K562 (cell line): Measurements from ENCODE around the gene FTO. TPM values are rescaled to one million over a fixed set of nuclear protein-coding genes. Genes with fewer than 3 reads are reported as not detected.

Source experiments
- ATAC-seq: fragments of 200-7000 bp; cut with Tn5 transposase; 3 replicates; pipeline ENCODE4 v1.9.1; 2020; ENCODE audit warnings: moderate library complexity
- BruUV-seq: library from RNA; stranded (reverse); fragments of 400-500 nt; replicated peaks from 2 replicates; lab custom pipeline; 2021; lab: Mats Ljungman, UMichigan
- CTCF ChIA-PET: fragments of 300-600 bp; formaldehyde crosslinking; extraction: SDS; loops from one replicate; lab custom pipeline; 2021; ENCODE audit warnings: low intra/inter-chr PET ratio; lab: Yijun Ruan, JAX
- POLR2A ChIA-PET: fragments of 300-600, 350-650 bp; sonication (Branson Sonifier 250); formaldehyde crosslinking; extraction: SDS; loops from one replicate; lab custom pipeline; 2021; ENCODE audit warnings: antibody characterized with exemption, inconsistent platforms; lab: Yijun Ruan, JAX
- DNase-seq, 4 experiments: peaks; one replicate each; pipeline versions ENCODE4 v3.0.0 to v3.0.0-alpha.2; 2011 to 2018; ENCODE audit warnings: low spot score in 3 of 4, mixed read lengths in 3 of 4; ENCODE audit errors: extremely low read depth in 1 of 4
- FAIRE-seq: peaks from 2 replicates; lab custom pipeline; 2011; peaks lifted over from hg19 to GRCh38; lab: Jason Lieb, UNC
- H2AFZ ChIP-seq: 2 replicates; pipeline ENCODE4 v1.6.0; 2011; ENCODE audit warnings: low read depth, low read length, control low read depth, inconsistent platforms
- H3K27ac ChIP-seq: fragments of 200-600 bp; 3 replicates; pipeline ENCODE4 v1.8.0; 2011; ENCODE audit warnings: low read depth, mild to moderate bottlenecking, control low read depth, inconsistent platforms, low read length, moderate library complexity, mixed read lengths; ENCODE audit errors: extremely low read depth
- H3K27me3 ChIP-seq, 2 experiments: fragments of 300-600 bp in 1 of 2; 2 replicates in 1 of 2; 3 replicates in 1 of 2; pipeline versions ENCODE4 v1.6.0 to v1.8.0; 2011; ENCODE audit warnings: inconsistent platforms in 2 of 2, low read length in 2 of 2, mild to moderate bottlenecking in 1 of 2, mixed read lengths in 1 of 2, moderate library complexity in 1 of 2; ENCODE audit not compliant: control insufficient read depth in 2 of 2, insufficient read depth in 2 of 2
- H3K36me3 ChIP-seq: fragments of 300-600 bp; 3 replicates; pipeline ENCODE4 v1.8.0; 2011; ENCODE audit warnings: mild to moderate bottlenecking, low read length, inconsistent platforms; ENCODE audit not compliant: control insufficient read depth, insufficient read depth
- H3K4me1 ChIP-seq, 2 experiments: fragments of 200-600 bp in 1 of 2; replicated peaks in 1 of 2; 2 replicates in 1 of 2; 3 replicates in 1 of 2; pipeline versions ENCODE4 v1.5.1 to v1.8.0; 2011; ENCODE audit warnings: inconsistent platforms in 2 of 2, low read length in 2 of 2, mild to moderate bottlenecking in 1 of 2, mixed read lengths in 1 of 2, moderate library complexity in 1 of 2; ENCODE audit not compliant: control insufficient read depth in 2 of 2, insufficient read depth in 2 of 2
- H3K4me2 ChIP-seq: 2 replicates; pipeline ENCODE4 v1.6.1; 2011; ENCODE audit warnings: low read length, control low read depth, inconsistent platforms, mixed read lengths; ENCODE audit not compliant: insufficient read depth
- H3K4me3 ChIP-seq: fragments of 200-600 bp; sonication (generic), shearing (Covaris generic); 2 replicates; pipeline ENCODE4 v1.5.1; 2016; ENCODE audit warnings: control low read depth, inconsistent platforms
- H3K79me2 ChIP-seq: fragments of 200-600 bp; 3 replicates; pipeline ENCODE4 v1.8.0; 2011; ENCODE audit warnings: low read length, inconsistent platforms; ENCODE audit not compliant: control insufficient read depth, insufficient read depth
- H3K9ac ChIP-seq, 2 experiments: 2 replicates each; pipeline versions ENCODE4 v1.6.0 to v1.6.1; 2011; ENCODE audit warnings: low read depth in 2 of 2, low read length in 2 of 2, control low read depth in 1 of 2, inconsistent platforms in 1 of 2, mild to moderate bottlenecking in 1 of 2, mixed read lengths in 1 of 2; ENCODE audit not compliant: insufficient read depth in 1 of 2
- H3K9me1 ChIP-seq: one replicate; pipeline ENCODE4 v1.6.0; 2011; ENCODE audit warnings: inconsistent platforms, mild to moderate bottlenecking, low read length, moderate library complexity; ENCODE audit not compliant: control insufficient read depth, insufficient read depth
- H3K9me3 ChIP-seq: replicated peaks from 2 replicates; pipeline ENCODE4 v1.5.1; 2011; ENCODE audit warnings: low read depth, low read length, inconsistent platforms; ENCODE audit not compliant: control insufficient read depth, insufficient read depth
- H4K20me1 ChIP-seq: replicated peaks from 2 replicates; pipeline ENCODE4 v1.6.1; 2011; ENCODE audit warnings: low read length, inconsistent platforms, mixed read lengths; ENCODE audit not compliant: control insufficient read depth, insufficient read depth
- ADNP ChIP-seq: fragments of 200-800 bp; sonication (Bioruptor generic); IDR thresholded peaks from 2 replicates; pipeline ENCODE4 v1.6.1; 2016; ENCODE audit warnings: missing genetic modification characterization, missing compliant biosample characterization
- BMI1 ChIP-seq: fragments of 150-350 bp; IDR thresholded peaks from 2 replicates; pipeline ENCODE4 v1.6.1; 2014; ENCODE audit warnings: low read length
- HDGF ChIP-seq: fragments of 450-650 bp; IDR thresholded peaks from 2 replicates; pipeline ENCODE4 v1.6.1; 2016
- KDM2B ChIP-seq: fragments of 250-450 bp; sonication (Bioruptor Pico); IDR thresholded peaks from 2 replicates; pipeline ENCODE4 v1.8.0; 2021; ENCODE audit warnings: mild to moderate bottlenecking, moderate library complexity
- MBD2 ChIP-seq: sonication (generic); IDR thresholded peaks from 2 replicates; pipeline ENCODE4 v1.6.1; 2016; ENCODE audit warnings: low read depth, borderline replicate concordance
- NFYB ChIP-seq: IDR thresholded peaks from 2 replicates; pipeline ENCODE4 v1.6.1; 2011; ENCODE audit warnings: mild to moderate bottlenecking, moderate library complexity; ENCODE audit not compliant: insufficient read length; ENCODE audit errors: extremely low read depth
- NR0B1 ChIP-seq: fragments of 450-650 bp; IDR thresholded peaks from one replicate; pipeline ENCODE4 v1.6.1; 2018; ENCODE audit warnings: mild to moderate bottlenecking, moderate library complexity; ENCODE audit not compliant: partially characterized antibody
- NR4A1 ChIP-seq, 2 experiments: fragments of 250-450 bp in 1 of 2; fragments of 450-650 bp in 1 of 2; sonication (Bioruptor Pico) in 1 of 2; IDR thresholded peaks; 2 replicates each; pipeline versions ENCODE4 v1.4.0 to v1.6.1; 2016 to 2020; ENCODE audit warnings: mild to moderate bottlenecking in 2 of 2, missing compliant biosample characterization in 1 of 2, missing genetic modification characterization in 1 of 2, moderate library complexity in 1 of 2
- POLR2H ChIP-seq: IDR thresholded peaks from 2 replicates; pipeline ENCODE4 v1.6.1; 2016; ENCODE audit warnings: missing genetic modification characterization, low read depth, mild to moderate bottlenecking, control low read depth, missing compliant biosample characterization, moderate library complexity
- SETDB1 ChIP-seq: IDR thresholded peaks from one replicate; pipeline ENCODE4 v1.6.1; 2012; ENCODE audit warnings: low read length, control low read depth, inconsistent platforms
- SP1 ChIP-seq: sonication (generic); formaldehyde crosslinking; IDR thresholded peaks from 2 replicates; pipeline ENCODE4 v1.8.1; 2022; ENCODE audit warnings: mild to moderate bottlenecking, missing genetic modification reagents
- THRB ChIP-seq: fragments of 450-650 bp; formaldehyde crosslinking; conservative IDR thresholded peaks from 2 replicates; pipeline ENCODE4 v1.4.0; 2022; ENCODE audit warnings: mild to moderate bottlenecking, missing genetic modification characterization
- ZNF431 ChIP-seq: sonication (generic); formaldehyde crosslinking; IDR thresholded peaks from 2 replicates; pipeline ENCODE4 v1.8.0; 2022; ENCODE audit warnings: mild to moderate bottlenecking, missing genetic modification reagents
- ZNF79 ChIP-seq: fragments of 250-450 bp; sonication (Bioruptor Pico); IDR thresholded peaks from 2 replicates; pipeline ENCODE4 v1.4.0; 2020; ENCODE audit warnings: low read depth, mild to moderate bottlenecking, moderate library complexity
- WGBS: fragments of 100-300 bp; shearing (Covaris generic); methylation state at CpG from one replicate; pipeline ENCODE4 v1.1.6; 2016; ENCODE audit warnings: low coverage, mixed read lengths; ENCODE audit not compliant: insufficient coverage; ENCODE audit errors: missing lambda C conversion rate; 5-methylcytosine and 5-hydroxymethylcytosine counted together
- in situ Hi-C: fragments of 300-500 bp; cut with MboI; formaldehyde crosslinking; loops from 4 replicates; pipeline ENCODE4 v1.15.0; 2018; ENCODE audit warnings: inconsistent platforms, mixed read lengths
- intact Hi-C: fragments of 100-400 bp; cut with micrococcal nuclease; formaldehyde crosslinking; loops from 2 replicates; pipeline ENCODE4 v1.14.2; 2022
- polyA plus RNA-seq, 8 experiments: library from polyadenylated mRNA; depleted of rRNA in 4 of 8; stranded (reverse) in 5 of 8; unstranded in 3 of 8; fragments of >200 nt; fragmentation: Nextera tagmentation in 2 of 8; fragmentation: Illumina TruSeq in 1 of 8; extraction: Ambion mirVana in 2 of 8; extraction: Trizol in 1 of 8; gene quantifications; 2 replicates each; pipeline versions ENCODE4 v1.2.1 to v1.2.3, GENCODE V29; 2011 to 2014; ENCODE audit warnings: inconsistent platforms in 1 of 8, missing spikeins in 1 of 8
- total RNA-seq, 7 experiments: library from RNA; depleted of rRNA in 6 of 7; stranded (reverse); fragments of >200 nt in 6 of 7; fragmentation: Illumina TruSeq in 2 of 7; extraction: Trizol in 2 of 7; gene quantifications; 2 replicates each; pipeline versions ENCODE4 v1.2.1 to v1.2.3, GENCODE V29; 2011 to 2021; ENCODE audit warnings: low replicate concordance in 1 of 7
- TF ChIP-seq, protein P1 (sequence below): sonication (generic); formaldehyde crosslinking; IDR thresholded peaks from 2 replicates; pipeline ENCODE4 v1.8.0; 2022; ENCODE audit warnings: mild to moderate bottlenecking, missing genetic modification reagents
- TF ChIP-seq, protein P2 (sequence below): fragments of 250-450 bp; sonication (Bioruptor Pico); IDR thresholded peaks from 2 replicates; pipeline ENCODE4 v1.5.0; 2021

FTO gene
- total and polyA plus RNA-seq, 9 of the 15 experiments (the other 6 are each of a cell fraction or from before 2014, with no cell fraction given) = 11.3 to 27.7 (median 25.5) TPM

- no peaks in the 10 kb centered on the region for H3K4me1 ChIP-seq
- H3K4me3 ChIP-seq = no peak overlapping the region
- 33% methylated on average over 5 of the region's 5 CpGs for WGBS
- no peaks in the 10 kb centered on the region for H3K9me1 ChIP-seq
- ChIA-PET POLR2A (no interaction called here), CTCF (no interaction called here)
- FAIRE-seq (no peak), DNase-seq (no peak), ATAC-seq (no peak)
- no peaks in the 10 kb centered on the region for H3K9me3 ChIP-seq
- TF ChIP-seq KDM2B (CRISPR knock-in tag) (no peak), BMI1 (no peak), NFYB (no peak), THRB (CRISPR knock-in tag) (no peak), SETDB1 (no peak), MBD2 (no peak), ZNF79 (CRISPR knock-in tag) (no peak), ZNF431 (CRISPR knock-in tag) (no peak), HDGF (no peak), NR4A1 (CRISPR knock-in tag; IDR thresholded peaks at IDR 0.05) (no peak), NR4A1 (tag; IDR thresholded peaks at IDR 0.05) (no peak), NR0B1 (no peak), ADNP (tag) (no peak), SP1 (CRISPR knock-in tag) (no peak), POLR2H (tag) (no peak)
- TF ChIP-seq, protein P1, sequence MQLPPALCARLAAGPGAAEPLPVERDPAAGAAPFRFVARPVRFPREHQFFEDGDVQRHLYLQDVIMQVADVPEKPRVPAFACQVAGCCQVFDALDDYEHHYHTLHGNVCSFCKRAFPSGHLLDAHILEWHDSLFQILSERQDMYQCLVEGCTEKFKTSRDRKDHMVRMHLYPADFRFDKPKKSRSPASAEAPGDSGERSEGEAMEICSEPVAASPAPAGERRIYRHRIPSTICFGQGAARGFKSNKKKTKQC (CRISPR knock-in tag) = no peak
- TF ChIP-seq, protein P2, sequence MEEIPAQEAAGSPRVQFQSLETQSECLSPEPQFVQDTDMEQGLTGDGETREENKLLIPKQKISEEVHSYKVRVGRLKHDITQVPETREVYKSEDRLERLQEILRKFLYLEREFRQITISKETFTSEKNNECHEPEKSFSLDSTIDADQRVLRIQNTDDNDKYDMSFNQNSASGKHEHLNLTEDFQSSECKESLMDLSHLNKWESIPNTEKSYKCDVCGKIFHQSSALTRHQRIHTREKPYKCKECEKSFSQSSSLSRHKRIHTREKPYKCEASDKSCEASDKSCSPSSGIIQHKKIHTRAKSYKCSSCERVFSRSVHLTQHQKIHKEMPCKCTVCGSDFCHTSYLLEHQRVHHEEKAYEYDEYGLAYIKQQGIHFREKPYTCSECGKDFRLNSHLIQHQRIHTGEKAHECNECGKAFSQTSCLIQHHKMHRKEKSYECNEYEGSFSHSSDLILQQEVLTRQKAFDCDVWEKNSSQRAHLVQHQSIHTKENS (CRISPR knock-in tag) = no peak
- no peaks in the 10 kb centered on the region for H3K27me3 ChIP-seq
- no peak overlapping the region for H2AFZ ChIP-seq
- no peaks in the 10 kb centered on the region for H4K20me1 ChIP-seq
- H3K79me2 ChIP-seq = no peaks in the 10 kb centered on the region
- no peak overlapping the region for H3K27ac ChIP-seq
- no peak overlapping the region for H3K9ac ChIP-seq
- no TSS peak for BruUV-seq
- no peaks in the 10 kb centered on the region for H3K36me3 ChIP-seq
- in situ Hi-C loops = no loop called here
- intact Hi-C loops = no loop called here
- no peak overlapping the region for H3K4me2 ChIP-seq
Observed at GRCh38 chr16:53816211-53816836, 112.4 kb downstream of the FTO start.
